Superior temporal gyrus (tissue), 1 donor: ENCODE measurements around the gene SLC36A4.
"Not testable (repeated sequence)": the region's sequence is repeated elsewhere in the genome, so short reads cannot be mapped to it uniquely, and the experiment has no call there.

Experiments
- DNase-seq: peaks from one replicate; pipeline ENCODE4 v3.0.0-alpha.2; 2016; ENCODE audit errors: extremely low spot score

Gene SLC36A4

DNA sequence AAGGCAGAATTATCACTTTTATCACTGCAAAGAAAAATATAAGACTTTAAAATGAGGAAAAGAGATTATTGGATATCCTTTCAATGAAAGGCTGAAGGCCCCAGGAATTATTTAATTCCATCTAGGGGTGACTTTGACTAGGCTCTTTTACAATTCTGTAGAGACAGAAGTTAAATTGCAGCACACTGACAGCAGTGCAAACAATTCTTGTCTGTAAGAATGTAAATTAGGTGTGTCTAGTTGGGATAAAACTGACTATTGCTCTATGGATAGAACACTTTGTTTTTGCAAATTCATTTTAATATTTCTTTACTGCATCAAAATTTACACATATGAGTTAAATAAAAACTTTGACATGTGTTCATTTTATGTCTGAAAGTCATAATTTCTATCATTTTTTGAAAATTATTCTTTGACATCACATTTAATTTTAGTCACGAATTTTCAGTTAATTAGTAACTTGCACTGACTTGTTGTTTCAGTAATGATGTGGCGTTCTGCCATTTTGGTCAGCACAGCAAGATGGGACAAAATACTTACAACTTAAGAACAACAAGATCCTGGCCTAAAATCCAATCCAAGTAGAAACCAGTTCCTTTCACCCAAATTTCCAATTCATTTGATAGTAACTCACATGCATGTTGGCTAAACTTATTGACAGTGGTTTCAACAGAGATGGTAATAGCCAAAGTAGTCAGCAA is 75.1 kb downstream of the SLC36A4 start:
- DNase-seq = no peak

DNA sequence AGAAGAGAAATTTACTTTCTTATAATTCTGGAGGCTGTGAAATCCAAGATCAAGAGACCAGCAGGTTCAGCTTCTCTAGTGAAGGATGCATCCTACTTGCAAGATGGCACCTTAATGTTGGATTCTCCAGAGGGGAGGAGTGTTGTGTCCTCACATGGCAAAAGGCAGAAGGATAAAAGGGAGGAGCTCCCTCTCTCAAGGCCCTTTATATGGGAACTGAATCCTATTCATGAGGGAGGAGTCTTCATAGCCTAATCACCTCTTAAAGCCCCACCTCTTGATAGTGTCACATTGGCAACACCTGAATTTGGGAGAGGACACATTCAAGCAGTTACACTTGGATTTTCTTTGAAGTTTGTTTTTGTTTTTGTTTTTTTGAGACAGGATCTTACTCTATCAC is 79.5 kb downstream of the SLC36A4 start:
- no peak for DNase-seq

DNA sequence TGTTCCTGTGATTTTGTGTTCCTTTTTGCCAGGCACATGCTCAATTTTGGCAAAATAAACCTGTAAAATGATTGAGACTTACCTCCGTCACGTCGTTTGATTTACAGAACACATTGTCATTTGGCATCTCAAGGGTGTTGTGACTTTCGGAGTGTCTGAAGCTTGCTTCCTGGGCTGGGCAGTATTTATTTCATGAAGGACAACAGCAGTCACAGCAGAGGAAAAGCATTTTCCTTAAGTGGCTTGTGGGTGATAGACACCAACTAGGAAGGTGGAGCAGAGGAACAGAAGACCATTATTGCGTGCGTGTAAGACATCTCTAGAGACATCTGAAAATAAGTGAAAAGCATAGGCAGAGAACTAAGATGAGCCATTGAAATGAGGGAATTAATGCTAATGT is 80.2 kb downstream of the SLC36A4 start:
- no peak for DNase-seq

DNA sequence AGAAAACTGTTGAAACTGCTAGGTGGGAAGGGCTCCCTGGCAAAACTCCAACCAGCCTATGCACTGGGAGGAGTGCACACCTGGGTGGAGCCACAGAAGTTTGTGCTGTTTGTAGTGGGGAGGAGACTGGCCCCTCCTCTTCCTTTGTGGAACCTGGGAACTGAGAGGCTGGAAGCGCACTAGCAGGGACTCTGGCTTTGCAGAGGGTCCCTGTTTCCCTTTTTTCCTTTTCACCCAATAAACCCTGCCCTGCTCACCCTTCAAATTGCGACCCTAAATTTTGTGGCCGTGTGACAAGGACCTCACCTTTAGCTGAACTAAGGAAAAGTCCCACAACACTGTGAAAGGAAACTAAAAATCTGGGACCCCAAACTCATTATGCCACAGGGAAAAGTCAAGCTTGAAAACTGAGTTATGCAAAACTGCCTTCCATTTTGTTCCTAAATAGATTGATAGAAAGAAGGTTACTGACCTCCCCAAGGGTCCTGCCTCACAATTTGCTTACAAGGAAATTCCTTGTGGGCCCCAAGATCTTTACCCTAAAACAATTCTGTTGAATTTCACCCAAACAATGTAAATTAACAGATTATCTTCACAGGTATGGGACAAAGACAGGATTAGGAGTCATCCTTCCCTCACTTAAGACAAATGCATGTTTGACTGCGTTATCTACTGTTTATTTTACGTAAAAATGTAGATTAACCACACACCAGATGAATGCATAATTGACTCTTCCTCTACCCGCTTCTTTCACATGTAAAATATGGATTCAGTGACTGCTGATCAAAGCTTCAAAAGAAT is 81.0 kb downstream of the SLC36A4 start:
- no peak for DNase-seq

DNA sequence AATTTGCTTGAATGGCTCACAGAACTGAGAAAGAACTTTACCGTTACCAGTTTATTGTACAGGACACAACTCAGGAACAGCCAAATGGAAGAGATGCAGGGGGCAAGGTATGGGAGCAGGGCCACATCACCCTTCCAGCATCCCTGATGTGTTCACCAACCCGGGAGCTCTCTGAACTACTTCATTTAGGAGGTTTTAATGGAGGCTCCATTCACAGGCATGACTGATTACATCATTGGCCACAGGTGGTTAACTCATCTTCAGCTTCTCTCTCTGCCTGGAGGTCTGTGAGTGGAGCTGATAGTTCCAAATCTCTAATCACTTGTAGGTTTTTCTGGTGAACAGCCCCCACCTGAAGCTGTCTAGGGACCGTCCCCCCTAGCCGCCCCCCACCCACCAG is 83.5 kb downstream of the SLC36A4 start:
- no peak for DNase-seq

DNA sequence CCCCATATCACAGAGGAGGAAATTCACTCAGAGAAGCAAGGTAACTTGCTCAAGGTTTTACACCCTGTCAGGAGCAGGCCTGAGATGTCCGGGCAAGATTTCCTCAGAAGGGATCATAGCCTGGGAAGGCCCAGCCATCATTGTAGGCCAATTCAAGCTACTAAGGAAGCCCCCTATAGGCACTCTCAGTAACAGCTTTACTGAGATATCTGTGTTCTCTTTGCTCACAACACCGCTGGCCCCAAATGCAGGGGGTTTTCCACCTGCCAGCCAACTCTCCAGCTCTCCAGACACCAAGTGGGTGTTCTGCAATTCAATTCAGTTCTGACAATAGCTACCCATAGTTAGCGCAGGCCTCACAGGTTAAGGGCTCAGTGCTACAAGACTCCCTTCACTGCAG is 84.0 kb downstream of the SLC36A4 start:
- no peak for DNase-seq

DNA sequence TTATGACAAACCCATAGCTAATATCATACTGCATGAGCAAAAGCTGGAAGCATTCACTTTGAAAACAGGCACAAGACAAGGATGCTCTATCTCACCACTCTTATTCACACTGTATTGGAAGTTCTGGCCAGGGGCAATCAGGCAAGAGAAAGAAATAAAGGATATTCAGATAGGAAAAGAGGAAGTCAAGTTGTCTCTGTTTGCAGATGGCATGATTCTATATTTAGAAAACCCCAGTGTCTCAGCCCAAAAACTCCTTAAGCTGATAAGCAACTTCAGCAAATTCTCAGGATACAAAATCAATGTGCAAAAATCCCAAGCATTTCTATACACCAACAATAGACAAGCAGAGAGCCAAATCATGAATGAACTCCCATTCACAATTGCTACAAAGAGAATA is 86.6 kb downstream of the SLC36A4 start:
- not testable (repeated sequence) for DNase-seq

DNA sequence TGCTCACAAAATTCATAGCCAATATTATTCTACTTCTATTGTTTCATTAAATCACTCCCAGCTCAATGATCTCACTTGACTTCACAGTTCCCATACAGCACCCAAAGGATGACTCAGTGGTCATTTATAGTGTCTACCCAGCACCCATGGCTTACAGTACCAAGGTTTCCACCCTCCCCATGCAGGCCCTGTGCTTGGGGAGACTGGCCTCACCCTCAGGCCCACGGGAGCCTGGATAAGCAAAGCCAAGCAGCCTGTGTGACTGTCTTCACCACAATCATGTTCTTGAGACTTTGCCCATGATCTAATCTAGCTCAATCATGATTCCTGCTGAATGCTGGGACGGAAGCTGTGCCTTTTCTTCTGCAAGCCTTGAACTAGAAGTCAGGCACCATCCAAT is 97.6 kb downstream of the SLC36A4 start:
- no peak for DNase-seq

DNA sequence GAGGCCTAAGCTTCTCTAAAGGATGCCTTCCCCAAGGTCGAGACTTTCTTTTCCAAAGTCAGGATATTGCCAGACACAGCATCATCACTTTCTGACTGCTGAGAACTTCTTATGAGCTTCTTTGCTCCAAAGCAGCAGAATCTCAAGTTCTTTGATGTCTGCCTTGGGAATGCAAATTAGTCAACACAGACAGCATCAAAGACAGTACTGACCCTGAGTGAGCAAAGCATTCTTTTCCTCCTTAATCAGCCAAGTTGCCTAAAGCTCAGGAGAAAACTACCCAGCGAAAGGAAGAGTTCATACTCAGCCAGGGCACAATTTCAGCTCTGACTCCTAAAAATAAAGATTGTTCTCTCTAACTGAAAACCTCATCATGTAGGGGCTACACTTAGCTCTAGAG is 98.0 kb downstream of the SLC36A4 start:
- no peak for DNase-seq
